GDM1 (cell line): ENCODE results near the gene PXDN.
"Not testable (repeated sequence)": the region's sequence is repeated elsewhere in the genome, so short reads cannot be mapped to it uniquely, and the experiment has no call there.

Experiments used
- DNase-seq: peaks from one replicate; lab custom pipeline; 2025; lab: John Stamatoyannopoulos, UW

The PXDN gene

DNA sequence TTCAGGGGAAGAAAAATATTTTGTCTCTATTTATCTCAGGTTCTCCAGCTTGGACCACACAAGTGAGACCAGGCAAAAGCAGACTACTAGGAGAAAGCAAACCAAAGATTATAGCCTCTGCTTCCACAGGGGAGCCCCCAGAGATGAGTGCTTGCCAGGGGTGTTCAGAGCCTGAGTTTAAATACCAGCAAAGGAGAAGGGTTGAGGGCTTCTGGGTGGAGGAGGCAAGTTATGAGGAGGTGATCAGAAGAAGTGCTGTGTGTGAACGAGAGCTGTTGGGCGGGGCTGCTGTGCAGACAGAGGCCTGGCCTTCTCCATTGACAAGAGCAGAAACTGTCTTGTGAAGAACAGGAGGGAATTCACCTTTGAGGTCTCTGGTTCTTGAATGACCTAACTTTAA lies 32.8 kb upstream of the PXDN start:
- no peak for DNase-seq

- no peak for DNase-seq
Measured at GRCh38 chr2:1775511-1776035, 31.3 kb upstream of the PXDN start.

- no peak for DNase-seq
Measured at GRCh38 chr2:1774929-1775328, 30.6 kb upstream of the PXDN start.

DNA sequence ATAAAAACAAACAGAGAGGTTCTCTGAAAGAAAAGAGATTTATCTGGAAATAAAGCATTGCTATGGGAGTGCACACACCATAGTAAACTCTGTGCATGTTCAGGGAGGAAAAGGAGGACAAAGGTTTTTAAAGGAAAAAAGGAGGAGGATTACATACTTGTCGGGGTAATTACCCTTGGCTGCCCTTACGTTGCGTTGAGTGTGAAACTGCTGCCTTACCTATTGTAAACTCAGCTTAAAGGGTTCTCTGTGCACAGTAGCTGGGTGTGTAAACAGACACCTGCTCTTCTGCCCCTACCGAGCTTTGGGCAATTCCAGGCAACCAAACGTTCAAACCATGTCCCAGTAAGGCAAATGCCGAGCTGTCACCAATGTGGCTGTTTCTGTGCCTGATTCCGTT lies 29.6 kb upstream of the PXDN start:
- no peak for DNase-seq

DNA sequence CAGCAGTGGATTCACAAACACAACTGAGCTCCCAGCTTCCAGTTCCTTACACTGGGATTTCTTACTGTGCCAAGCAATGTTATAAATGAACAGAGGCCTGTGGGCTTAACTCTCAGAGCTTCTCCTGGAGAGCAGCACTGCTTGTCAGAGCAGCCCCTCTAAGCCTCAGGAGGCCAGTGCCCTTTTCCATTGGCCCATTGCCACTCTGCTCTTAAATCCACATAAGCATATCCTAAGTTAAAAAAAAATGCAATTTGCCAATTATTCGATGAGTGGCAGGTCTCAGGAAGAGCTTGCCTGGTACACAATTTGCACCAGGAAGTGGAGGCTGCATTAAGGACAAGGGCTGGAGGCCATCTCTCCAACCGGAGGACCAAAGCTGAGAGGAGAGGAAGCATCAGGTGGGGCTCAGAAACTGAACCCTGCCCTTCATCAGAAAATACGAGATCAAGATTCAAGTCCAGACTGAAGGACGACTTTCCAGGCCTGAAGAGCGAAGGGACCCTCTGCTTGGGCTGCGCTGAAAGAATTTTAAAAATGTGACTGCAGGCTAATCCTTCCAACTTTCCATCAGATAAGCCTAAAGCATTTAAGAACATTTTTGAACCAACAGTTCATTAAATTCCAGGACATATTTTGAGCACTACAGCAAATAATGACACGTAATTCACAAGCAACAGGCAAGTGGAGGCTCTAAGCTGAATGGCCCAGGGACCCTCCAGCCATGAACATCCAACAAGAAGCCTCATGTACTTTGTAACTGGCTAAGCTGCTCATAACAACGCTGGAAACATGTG lies 28.4 kb upstream of the PXDN start:
- no peak for DNase-seq

DNA sequence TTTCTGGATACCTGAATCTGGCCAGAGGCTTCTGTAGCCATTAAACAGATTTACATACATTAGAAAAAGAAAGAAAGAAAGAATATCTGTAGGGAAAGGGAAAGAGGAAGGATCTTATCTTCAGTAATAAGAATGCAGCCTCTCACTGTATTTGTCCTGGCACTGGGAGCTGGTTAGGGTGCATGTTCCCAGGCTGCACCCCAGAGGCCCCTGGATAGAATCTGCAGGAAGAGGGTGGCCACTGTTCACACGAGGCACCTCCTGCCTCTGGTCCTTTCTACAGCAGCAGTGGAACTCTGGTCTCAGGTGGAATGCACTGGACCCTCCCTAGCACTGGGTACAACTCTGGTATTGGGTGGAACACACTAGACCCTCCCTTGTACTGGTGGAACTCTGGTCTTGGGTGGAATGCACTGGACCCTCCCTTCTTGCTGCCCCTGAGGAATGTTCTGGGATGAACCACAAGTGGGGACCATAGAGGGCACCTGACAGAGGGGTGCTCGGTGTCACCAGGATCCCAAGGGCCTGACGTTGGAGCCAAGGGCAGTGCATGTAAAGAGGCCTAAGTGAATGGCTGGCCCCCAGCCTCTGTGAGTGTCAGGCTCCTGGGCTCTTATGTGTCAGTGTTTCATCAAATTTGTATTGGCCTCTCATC lies 27.4 kb upstream of the PXDN start:
- DNase-seq: no peak

GRCh38 chr2:1770566-1771380 lies 26.5 kb upstream of the PXDN start:
- DNase-seq: no peak

DNA sequence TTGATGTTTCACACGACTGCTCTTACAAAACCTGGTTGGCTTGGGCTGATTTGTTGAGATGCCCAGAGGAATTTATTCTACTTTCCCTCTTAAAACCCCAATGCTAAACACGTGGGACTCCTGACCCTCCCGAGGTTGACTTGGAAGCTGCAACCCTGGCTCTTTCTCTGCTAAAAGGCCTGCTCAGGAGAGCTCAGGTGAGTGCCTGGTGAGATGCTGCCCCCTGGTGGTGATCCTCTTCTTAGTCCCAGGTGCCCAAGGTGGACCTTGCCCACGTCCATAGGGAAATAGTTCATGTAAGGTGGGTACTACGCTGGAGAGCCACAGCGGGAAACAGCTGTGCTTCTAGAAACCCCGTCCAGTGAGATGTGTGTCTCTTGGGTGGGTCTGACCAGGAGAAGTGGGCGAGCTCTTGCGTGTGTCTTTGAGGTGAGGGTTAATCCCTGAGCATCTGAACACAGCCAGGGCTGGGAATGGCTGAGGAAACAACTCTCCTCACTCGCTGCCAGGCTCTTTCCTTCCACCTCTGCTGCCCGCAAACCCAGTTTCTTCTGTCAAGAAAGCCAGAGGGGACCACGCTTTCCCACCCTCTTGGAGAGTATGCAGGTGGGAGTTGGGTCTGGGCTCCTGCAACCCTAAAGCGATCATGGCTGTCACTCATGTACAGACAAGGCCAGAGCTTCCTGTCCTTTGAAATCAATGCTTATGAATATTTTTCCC lies 25.5 kb upstream of the PXDN start:
- DNase-seq: peak; percentile 18

DNA sequence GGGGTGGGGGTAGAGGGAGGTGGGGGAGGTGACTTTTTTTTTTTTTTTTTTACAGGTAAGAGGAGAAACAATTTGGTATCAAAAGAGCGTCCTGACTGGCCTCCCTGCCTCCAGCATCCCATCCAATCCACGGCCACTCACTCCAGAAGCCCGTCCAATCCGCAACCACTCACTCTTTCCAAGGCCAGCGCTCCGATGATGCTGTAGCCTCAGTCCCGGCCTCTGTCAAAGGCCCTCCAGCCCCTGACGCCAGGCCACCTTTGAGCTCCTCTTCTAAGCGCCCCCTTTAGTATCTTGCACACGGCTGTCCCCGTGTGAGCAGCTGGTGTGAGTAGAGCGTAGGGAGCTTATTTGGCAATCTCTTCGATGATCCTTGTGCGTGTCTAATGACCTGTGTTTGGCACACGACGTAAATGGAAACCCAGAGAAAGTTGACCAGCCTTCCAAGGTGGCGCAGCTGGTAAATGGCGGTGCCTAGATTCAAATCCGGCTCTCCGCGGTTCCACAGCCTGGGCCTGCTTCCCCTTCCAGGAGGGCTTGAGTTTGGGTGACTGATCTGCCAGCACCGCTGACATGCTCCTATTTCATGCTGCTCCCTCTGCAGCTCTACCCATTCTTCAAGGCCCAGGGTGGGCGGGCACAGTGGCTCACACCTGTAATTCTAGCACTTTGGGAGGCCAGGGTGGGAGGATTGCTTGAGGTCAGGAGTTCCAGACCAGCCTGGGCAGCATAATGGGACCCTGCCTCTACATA lies 23.8 kb upstream of the PXDN start:
- no peak for DNase-seq

GRCh38 chr2:1766851-1767811 lies 22.8 kb upstream of the PXDN start:
- no peak for DNase-seq

DNA sequence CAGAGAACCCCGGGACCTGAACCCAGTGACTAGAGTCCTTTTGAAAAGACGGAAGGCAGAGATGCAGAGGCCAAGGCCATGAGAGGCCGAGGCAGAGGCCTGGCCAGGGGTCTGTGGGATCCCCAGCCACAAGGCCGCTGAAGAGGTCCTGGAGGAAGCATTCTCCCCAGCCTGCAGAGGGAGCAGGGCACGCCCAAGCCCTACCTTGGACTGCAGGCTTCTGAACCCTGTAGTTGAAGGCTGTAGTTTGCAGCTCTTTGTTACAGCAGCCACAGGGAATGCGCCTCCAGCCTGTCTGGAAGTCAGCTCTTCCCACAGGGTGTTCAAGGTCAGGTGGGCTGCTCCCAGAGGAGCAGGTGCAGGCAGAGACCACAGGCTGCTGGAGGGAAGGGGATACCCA lies 22.1 kb upstream of the PXDN start:
- no peak for DNase-seq

DNA sequence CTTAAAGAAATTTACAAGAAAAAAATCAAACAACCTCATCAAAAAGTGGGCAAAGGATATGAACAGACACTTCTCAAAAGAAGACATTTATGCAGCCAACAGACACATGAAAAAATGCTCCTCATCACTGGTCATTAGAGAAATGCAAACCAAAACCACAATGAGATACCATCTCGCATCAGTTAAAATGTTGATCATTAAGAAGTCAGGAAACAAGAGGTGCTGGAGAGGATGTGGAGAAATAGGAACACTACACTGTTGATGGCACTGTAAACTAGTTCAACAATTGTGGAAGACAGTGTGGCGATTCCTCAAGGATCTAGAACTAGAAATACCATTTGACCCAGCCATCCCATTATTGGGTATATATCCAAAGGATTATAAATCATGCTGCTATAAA lies 20.9 kb upstream of the PXDN start:
- not testable (repeated sequence) for DNase-seq

GRCh38 chr2:1759611-1759930 lies 15.3 kb upstream of the PXDN start:
- no peak for DNase-seq

DNA sequence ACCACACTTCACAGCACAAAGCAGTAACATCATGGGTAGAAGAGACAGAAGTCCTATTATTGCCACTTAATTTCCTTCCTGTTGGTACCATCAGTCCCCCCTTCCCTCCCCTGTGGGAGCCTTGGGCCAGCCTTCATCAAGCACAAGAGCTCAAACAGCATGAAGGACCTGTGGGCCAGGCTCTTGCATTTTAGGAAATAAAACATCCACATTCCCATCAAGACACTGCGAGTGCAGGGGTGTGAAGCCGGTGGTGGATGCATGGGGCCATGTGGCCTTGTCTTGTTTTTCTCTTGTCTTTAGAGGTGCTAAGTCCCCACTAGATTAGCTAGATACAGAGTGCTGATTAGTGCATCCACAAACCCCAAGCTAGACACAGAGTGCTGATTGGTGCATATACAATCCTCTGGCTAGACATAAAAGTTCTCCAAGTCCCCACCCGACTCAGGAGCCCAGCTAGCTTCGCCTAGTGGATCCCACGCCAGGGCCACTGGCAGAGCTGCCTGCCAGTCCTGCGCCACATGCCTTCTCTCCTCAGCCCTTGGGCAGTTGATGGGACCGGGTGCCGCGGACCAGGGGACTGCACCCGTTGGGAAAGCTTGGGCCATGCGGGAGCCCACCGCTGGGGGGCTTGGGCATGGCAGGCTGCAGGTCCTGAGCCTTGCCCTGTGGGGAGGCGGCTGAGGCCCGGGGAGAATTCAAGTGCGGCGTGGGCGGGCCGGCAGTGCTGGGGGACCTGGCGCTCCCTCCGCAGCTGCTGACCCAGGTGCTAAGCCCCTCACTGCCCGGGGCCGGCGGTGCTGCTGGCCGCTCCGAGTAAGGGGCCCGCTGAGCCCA lies 14.7 kb upstream of the PXDN start:
- no peak for DNase-seq

DNA sequence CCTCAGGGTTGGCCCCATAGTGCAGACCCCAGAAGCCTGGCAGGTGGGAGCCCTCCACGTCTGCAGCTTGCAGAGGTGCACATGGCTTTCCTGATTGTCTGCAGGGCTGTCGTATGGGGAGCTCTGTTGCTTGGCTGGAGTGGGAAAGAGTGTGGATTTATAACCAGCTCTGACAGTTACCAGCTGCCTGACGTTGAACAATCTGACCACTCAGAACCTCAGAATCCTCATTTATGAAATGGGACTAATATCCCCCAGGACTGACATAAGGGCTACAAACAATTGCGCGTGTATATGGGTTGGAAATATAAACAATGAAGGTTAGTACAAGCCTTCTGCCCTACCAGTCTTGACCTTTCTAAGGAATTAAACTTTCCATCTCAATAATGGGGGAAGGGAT lies 13.9 kb upstream of the PXDN start:
- DNase-seq: no peak

DNA sequence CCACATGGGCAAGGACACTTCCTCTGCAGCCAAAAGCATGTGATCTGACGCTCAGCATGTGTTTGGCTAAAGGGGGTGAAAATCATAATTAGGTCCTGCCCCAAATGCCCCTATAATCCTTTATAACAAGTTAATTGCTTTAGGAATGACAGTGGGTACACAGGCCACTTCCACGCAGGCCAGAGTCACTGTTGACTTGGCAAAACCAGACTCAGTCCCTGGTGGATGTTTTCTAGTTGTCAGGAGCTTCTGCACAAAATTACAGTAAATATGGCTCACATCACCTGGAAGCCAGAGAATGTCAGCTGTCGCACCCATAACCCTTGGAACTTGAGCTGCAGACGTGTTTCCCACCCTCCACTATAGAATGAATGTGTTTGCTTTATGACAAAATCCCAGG lies 13.3 kb upstream of the PXDN start:
- DNase-seq: no peak

DNA sequence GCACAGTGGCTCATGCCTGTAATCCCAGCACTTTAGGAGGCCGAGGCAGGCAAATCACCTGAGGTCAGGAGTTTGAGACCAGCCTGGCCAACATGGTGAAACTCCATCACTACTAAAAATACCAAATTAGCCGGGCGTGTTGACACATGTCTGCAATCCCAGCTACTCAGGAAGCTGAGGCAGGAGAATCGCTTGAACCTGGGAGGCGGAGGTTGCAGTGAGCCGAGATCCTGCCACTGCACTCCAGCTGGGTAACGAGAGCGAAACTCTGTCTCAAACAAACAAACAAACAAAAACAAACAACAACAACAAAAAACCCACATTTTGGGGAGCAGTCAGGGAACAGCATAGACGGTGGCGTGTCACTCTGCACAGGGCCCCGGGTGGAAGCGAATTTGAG lies 12.8 kb upstream of the PXDN start:
- DNase-seq: not testable (repeated sequence)

- no peak for DNase-seq
Measured at GRCh38 chr2:1756456-1756855, 12.1 kb upstream of the PXDN start.

GRCh38 chr2:1755436-1756191 lies 11.3 kb upstream of the PXDN start:
- DNase-seq: no peak
